GM21447 (cell line): ENCODE data around the gene ATXN1.

Source experiments
- ATAC-seq: cut with Tn5 transposase; IDR thresholded peaks from one replicate; pipeline ENCODE4 v1.9.1; 2021; ENCODE audit not compliant: unreplicated experiment

The ATXN1 gene

GRCh38 chr6:16355699-16356446, 405.4 kb downstream of the ATXN1 start:
- ATAC-seq = no peak

- no peak for ATAC-seq
These were observed 406.0 kb downstream of the ATXN1 start for GRCh38 chr6:16355238-16355637.

GRCh38 chr6:16354692-16355091, 406.6 kb downstream of the ATXN1 start:
- ATAC-seq = no peak

GRCh38 chr6:16352821-16353438, 408.3 kb downstream of the ATXN1 start:
- no peak for ATAC-seq

- no peak for ATAC-seq
These were observed 409.0 kb downstream of the ATXN1 start for GRCh38 chr6:16352258-16352635.

GRCh38 chr6:16349544-16349943, 411.7 kb downstream of the ATXN1 start:
- ATAC-seq = no peak

- ATAC-seq = no peak
These were observed 414.4 kb downstream of the ATXN1 start for GRCh38 chr6:16346831-16347230.

GRCh38 chr6:16345449-16346330, 415.6 kb downstream of the ATXN1 start:
- no peak for ATAC-seq

GRCh38 chr6:16344756-16345155, 416.5 kb downstream of the ATXN1 start:
- no peak for ATAC-seq

GRCh38 chr6:16343593-16343992, 417.7 kb downstream of the ATXN1 start:
- no peak for ATAC-seq

- ATAC-seq = no peak
These were observed 422.0 kb downstream of the ATXN1 start for GRCh38 chr6:16339265-16339587.

- ATAC-seq = no peak
These were observed 422.5 kb downstream of the ATXN1 start for GRCh38 chr6:16338577-16339264.

GRCh38 chr6:16337295-16337975, 423.8 kb downstream of the ATXN1 start:
- no peak for ATAC-seq

GRCh38 chr6:16336911-16337294, 424.4 kb downstream of the ATXN1 start:
- ATAC-seq = no peak

- no peak for ATAC-seq
These were observed 425.0 kb downstream of the ATXN1 start for GRCh38 chr6:16336056-16336818.

GRCh38 chr6:16335176-16335575, 426.1 kb downstream of the ATXN1 start:
- ATAC-seq = no peak

GRCh38 chr6:16334671-16335070, 426.6 kb downstream of the ATXN1 start:
- ATAC-seq = no peak

GRCh38 chr6:16333580-16333979, 427.7 kb downstream of the ATXN1 start:
- ATAC-seq = no peak

- peak; percentile 89 for ATAC-seq
These were observed 429.1 kb downstream of the ATXN1 start for GRCh38 chr6:16332175-16332542.
